Hepatocyte (in vitro differentiated cells): ENCODE results near the gene SLC2A5. TPM values are rescaled to one million over a fixed set of nuclear protein-coding genes. Genes with fewer than 3 reads are reported as not detected.

Experiments
- DNase-seq: peaks from one replicate; pipeline ENCODE4 v3.0.0-alpha.2; 2016; ENCODE audit warnings: low spot score
- H2AFZ ChIP-seq: fragments of 200-600 bp; sonication (generic); 2 replicates; pipeline ENCODE4 v1.6.0; 2016; ENCODE audit warnings: antibody characterized with exemption, mild to moderate bottlenecking
- H3K27ac ChIP-seq: fragments of 200-600 bp; sonication (generic); 2 replicates; pipeline ENCODE4 v1.5.1; 2016; ENCODE audit warnings: mild to moderate bottlenecking
- H3K27me3 ChIP-seq: fragments of 200-600 bp; sonication (generic); 2 replicates; pipeline ENCODE4 v1.6.1; 2016
- H3K36me3 ChIP-seq: fragments of 200-600 bp; sonication (generic); replicated peaks from 2 replicates; pipeline ENCODE4 v1.5.1; 2016; ENCODE audit warnings: low read depth; ENCODE audit not compliant: insufficient read depth
- H3K4me1 ChIP-seq: fragments of 200-600 bp; sonication (generic); 2 replicates; pipeline ENCODE4 v1.5.1; 2016; ENCODE audit warnings: mild to moderate bottlenecking, moderate library complexity; ENCODE audit not compliant: insufficient read depth
- H3K4me2 ChIP-seq: fragments of 200-600 bp; sonication (generic); 2 replicates; pipeline ENCODE4 v1.6.0; 2016
- H3K4me3 ChIP-seq: fragments of 200-600 bp; sonication (generic); 2 replicates; pipeline ENCODE4 v1.5.1; 2016; ENCODE audit warnings: mild to moderate bottlenecking
- H3K79me2 ChIP-seq: fragments of 200-600 bp; sonication (generic); 2 replicates; pipeline ENCODE4 v1.6.0; 2017; ENCODE audit warnings: mild to moderate bottlenecking
- H3K9me2 ChIP-seq: fragments of 200-600 bp; sonication (generic); replicated peaks from 2 replicates; pipeline ENCODE4 v1.6.0; 2017; ENCODE audit warnings: mild to moderate bottlenecking; ENCODE audit not compliant: insufficient read depth
- H3K9me3 ChIP-seq: fragments of 200-600 bp; sonication (generic); 2 replicates; pipeline ENCODE4 v1.5.1; 2016; ENCODE audit warnings: low read depth, mild to moderate bottlenecking
- H4K20me1 ChIP-seq: fragments of 200-600 bp; sonication (generic); 2 replicates; pipeline ENCODE4 v1.6.0; 2016; ENCODE audit warnings: mild to moderate bottlenecking; ENCODE audit not compliant: insufficient read depth, poor library complexity, severe bottlenecking
- CTCF ChIP-seq: fragments of 200-600 bp; sonication (generic); IDR thresholded peaks from 2 replicates; pipeline ENCODE4 v1.5.1; 2016; ENCODE audit warnings: antibody characterized with exemption, mild to moderate bottlenecking; ENCODE audit not compliant: poor library complexity
- EZH2 ChIP-seq: fragments of 200-600 bp; sonication (generic); IDR thresholded peaks from 2 replicates; pipeline ENCODE4 v1.6.1; 2016; ENCODE audit warnings: antibody characterized with exemption, mild to moderate bottlenecking, borderline replicate concordance
- EZH2phosphoT487 ChIP-seq: fragments of 200-600 bp; sonication (generic); IDR thresholded peaks from one replicate; pipeline ENCODE4 v1.6.1; 2018; ENCODE audit warnings: antibody characterized with exemption, mild to moderate bottlenecking, low read depth, moderate library complexity; ENCODE audit not compliant: unreplicated experiment, severe bottlenecking
- WGBS: methylation state at CpG from one replicate; pipeline ENCODE4 v1.1.6; 2016; ENCODE audit warnings: low lambda C conversion rate; ENCODE audit errors: missing lambda C conversion rate; 5-methylcytosine and 5-hydroxymethylcytosine counted together
- polyA plus RNA-seq: library from polyadenylated mRNA; unstranded; fragments of >200 nt; fragmentation: Nextera tagmentation; extraction: Ambion mirVana; gene quantifications from 2 replicates; pipeline ENCODE4 v1.2.1, GENCODE V29; 2016
- total RNA-seq: library from RNA; depleted of rRNA; stranded (reverse); fragments of >200 nt; gene quantifications from 2 replicates; pipeline ENCODE4 v1.2.3, GENCODE V29; 2014

The SLC2A5 gene
- total and polyA plus RNA-seq, 2 experiments from 2014 or later = 7.2 to 8.2 TPM

GRCh38 chr1:9018333-9018732 lies 51.1 kb downstream of the SLC2A5 start:
- Histone ChIP-seq H3K27me3 (no peaks in the 10 kb centered on the region), H3K36me3 (no peaks in the 10 kb centered on the region), H3K9me3 (no peaks in the 10 kb centered on the region), H3K79me2 (no peaks in the 10 kb centered on the region), H3K4me1 (peaks cover 9% of the 10 kb centered on the region), H3K27ac (no peak overlapping the region), H2AFZ (no peak overlapping the region), H3K9me2 (no peaks in the 10 kb centered on the region), H4K20me1 (no peaks in the 10 kb centered on the region), H3K4me3 (no peak overlapping the region), H3K4me2 (no peak overlapping the region)
- DNase-seq = no peak
- TF ChIP-seq CTCF (no peak), EZH2 (no peak), EZH2phosphoT487 (no peak)
- 59% methylated on average over 13 of the region's 13 CpGs for WGBS

GRCh38 chr1:9016455-9016854 lies 53.0 kb downstream of the SLC2A5 start:
- Histone ChIP-seq H3K9me2 (no peaks in the 10 kb centered on the region), H3K27me3 (no peaks in the 10 kb centered on the region), H3K36me3 (no peaks in the 10 kb centered on the region), H3K4me3 (no peak overlapping the region), H2AFZ (no peak overlapping the region), H4K20me1 (no peaks in the 10 kb centered on the region), H3K27ac (no peak overlapping the region), H3K4me2 (no peak overlapping the region), H3K79me2 (no peaks in the 10 kb centered on the region), H3K4me1 (no peaks in the 10 kb centered on the region), H3K9me3 (no peaks in the 10 kb centered on the region)
- 92% methylated on average over 5 of the region's 5 CpGs for WGBS
- DNase-seq = no peak
- TF ChIP-seq EZH2phosphoT487 = no peak
- TF ChIP-seq EZH2 = no peak
- TF ChIP-seq CTCF = no peak

- Histone ChIP-seq H3K36me3 (no peaks in the 10 kb centered on the region), H3K9me3 (no peaks in the 10 kb centered on the region)
- WGBS = 95% methylated on average over 22 of the region's 36 CpGs
These were observed 54.7 kb downstream of the SLC2A5 start for GRCh38 chr1:9014475-9015375.

More at GRCh38 chr1:9014475-9015375, 54.7 kb downstream of the SLC2A5 start:
- DNase-seq = no peak
- Histone ChIP-seq H3K79me2 (no peaks in the 10 kb centered on the region), H2AFZ (no peak overlapping the region), H3K27me3 (no peaks in the 10 kb centered on the region), H3K4me3 (no peak overlapping the region), H3K4me2 (no peak overlapping the region), H3K4me1 (no peaks in the 10 kb centered on the region), H3K9me2 (no peaks in the 10 kb centered on the region), H3K27ac (no peak overlapping the region), H4K20me1 (no peaks in the 10 kb centered on the region)
- no peak for TF ChIP-seq EZH2phosphoT487
- TF ChIP-seq EZH2 = no peak
- TF ChIP-seq CTCF = no peak
